GM18907 (cell line): ENCODE measurements around the gene PSEN1.

Source experiments
- ATAC-seq: cut with Tn5 transposase; IDR thresholded peaks from one replicate; pipeline ENCODE4 v1.9.1; 2021; ENCODE audit warnings: mild to moderate bottlenecking, moderate library complexity; ENCODE audit not compliant: unreplicated experiment

The PSEN1 gene

GRCh38 chr14:73136387-73137225, at the start of gene PSEN1:
Gene PSEN1, plus strand, starts transcription at chr14:73136507. Its CDS starts 11,513 bp downstream, at chr14:73148020.
- peak; percentile 92 for ATAC-seq

- no peak for ATAC-seq
Observed at GRCh38 chr14:73091044-73091443, 45.3 kb upstream of the PSEN1 start.

GRCh38 chr14:73097421-73097820, 38.9 kb upstream of the PSEN1 start:
- no peak for ATAC-seq

- no peak for ATAC-seq
Observed at GRCh38 chr14:73100334-73100733, 36.0 kb upstream of the PSEN1 start.

- ATAC-seq = no peak
Observed at GRCh38 chr14:73102806-73103497, 33.4 kb upstream of the PSEN1 start.

GRCh38 chr14:73105050-73105449, 31.3 kb upstream of the PSEN1 start:
- ATAC-seq = no peak

- ATAC-seq = no peak
Observed at GRCh38 chr14:73105727-73106126, 30.6 kb upstream of the PSEN1 start.

GRCh38 chr14:73116079-73116665, 20.1 kb upstream of the PSEN1 start:
- ATAC-seq = no peak

- ATAC-seq = no peak
Observed at GRCh38 chr14:73124180-73124894, 12.0 kb upstream of the PSEN1 start.

GRCh38 chr14:73125169-73125588, 11.1 kb upstream of the PSEN1 start:
- no peak for ATAC-seq

GRCh38 chr14:73125746-73126145, 10.6 kb upstream of the PSEN1 start:
- no peak for ATAC-seq

GRCh38 chr14:73133795-73134194, 2.5 kb upstream of the PSEN1 start:
- ATAC-seq = no peak

GRCh38 chr14:73136085-73136386, 271 bp upstream of the PSEN1 start:
- no peak for ATAC-seq

- no peak for ATAC-seq
Observed at GRCh38 chr14:73140811-73141323, 4.6 kb downstream of the PSEN1 start.

- ATAC-seq = no peak
Observed at GRCh38 chr14:73142216-73142615, 5.9 kb downstream of the PSEN1 start.

GRCh38 chr14:73143003-73143402, 6.7 kb downstream of the PSEN1 start:
- ATAC-seq = no peak

GRCh38 chr14:73143617-73144016, 7.3 kb downstream of the PSEN1 start:
- ATAC-seq = no peak

- ATAC-seq = no peak
Observed at GRCh38 chr14:73145371-73145770, 9.1 kb downstream of the PSEN1 start.

- ATAC-seq = no peak
Observed at GRCh38 chr14:73146111-73146510, 9.8 kb downstream of the PSEN1 start.

- no peak for ATAC-seq
Observed at GRCh38 chr14:73149753-73150152, 13.4 kb downstream of the PSEN1 start.

- ATAC-seq = no peak
Observed at GRCh38 chr14:73153272-73153671, 17.0 kb downstream of the PSEN1 start.
